Calu3 (cell line): Measurements from ENCODE around the gene BCAS1. TPM values are rescaled to one million over a fixed set of nuclear protein-coding genes. Genes with fewer than 3 reads are reported as not detected.

ENCODE experiments used
- BruUV-seq: library from RNA; stranded (reverse); fragments of 400-500 nt; replicated peaks from 2 replicates; lab custom pipeline; 2021; lab: Mats Ljungman, UMichigan
- CTCF ChIA-PET: fragments of 300-600 bp; sonication (Branson Sonifier 250); formaldehyde crosslinking; loops from one replicate; lab custom pipeline; 2022; ENCODE audit warnings: antibody characterized with exemption; lab: Charles Lee
- DNase-seq: peaks from one replicate; pipeline ENCODE4 v3.0.0; 2022
- H3K27ac Mint-ChIP-seq: one replicate; pipeline ENCODE4 v1.8.0; 2022; ENCODE audit warnings: mixed read lengths; ENCODE audit not compliant: unreplicated experiment
- H3K27me3 Mint-ChIP-seq: one replicate; pipeline ENCODE4 v1.8.0; 2022; ENCODE audit warnings: mixed read lengths; ENCODE audit not compliant: unreplicated experiment
- H3K36me3 Mint-ChIP-seq: one replicate; pipeline ENCODE4 v1.8.0; 2022; ENCODE audit warnings: mild to moderate bottlenecking, moderate library complexity, mixed read lengths; ENCODE audit not compliant: insufficient read depth, unreplicated experiment
- H3K4me1 Mint-ChIP-seq: one replicate; pipeline ENCODE4 v1.8.0; 2022; ENCODE audit warnings: mild to moderate bottlenecking, low read depth, mixed read lengths; ENCODE audit not compliant: unreplicated experiment
- H3K4me3 Mint-ChIP-seq: one replicate; pipeline ENCODE4 v1.8.0; 2022; ENCODE audit warnings: mild to moderate bottlenecking, low read depth, moderate library complexity, mixed read lengths; ENCODE audit not compliant: unreplicated experiment
- H3K9me3 Mint-ChIP-seq: one replicate; pipeline ENCODE4 v1.8.0; 2022; ENCODE audit warnings: low read depth, mixed read lengths; ENCODE audit not compliant: unreplicated experiment
- CTCF ChIP-seq: fragments of 200-600 bp; IDR thresholded peaks from one replicate; pipeline ENCODE4 v1.8.0; 2022; ENCODE audit warnings: antibody characterized with exemption; ENCODE audit not compliant: unreplicated experiment
- intact Hi-C: fragments of 100-400 bp; cut with micrococcal nuclease; formaldehyde crosslinking; loops from one replicate; pipeline ENCODE4 v1.10.0; 2022; ENCODE audit not compliant: unreplicated experiment
- total RNA-seq: library from RNA; stranded (reverse); gene quantifications from 2 replicates; pipeline ENCODE4 v1.2.3, GENCODE V29; 2022

BCAS1 gene
- total RNA-seq, 1 experiment from 2014 or later = 11.1 TPM

DNA sequence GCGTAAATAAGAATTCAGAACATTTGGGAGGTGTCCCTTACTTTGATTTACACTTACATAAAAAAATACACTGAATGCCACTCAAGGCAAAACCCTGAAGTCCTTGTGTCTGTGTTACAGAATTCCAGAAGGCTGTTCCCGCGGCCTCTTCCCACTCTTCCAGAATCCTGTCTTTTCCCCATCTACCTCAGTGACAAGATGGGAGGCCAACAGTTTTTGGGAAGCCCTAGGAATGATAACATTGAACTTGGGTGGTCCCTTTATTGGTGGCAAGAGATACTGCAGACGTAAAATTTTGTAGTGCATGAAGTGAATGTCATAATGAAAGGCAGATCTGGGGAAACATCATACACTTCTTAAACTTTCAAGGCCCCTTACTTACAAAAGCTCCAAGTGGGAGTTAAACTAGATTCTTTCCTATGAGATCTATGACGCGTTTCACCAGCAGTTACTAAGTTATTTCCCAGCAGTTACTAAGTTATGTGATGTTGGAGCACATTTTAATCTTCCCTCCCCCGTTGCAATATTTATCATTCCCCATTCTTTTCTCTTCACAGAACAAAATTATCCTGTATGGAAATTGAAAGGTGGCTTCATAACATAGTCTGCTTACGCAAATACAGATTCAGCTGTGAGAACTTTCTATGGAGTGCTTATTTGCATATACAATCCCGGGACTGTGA lies 79.5 kb downstream of the BCAS1 start:
- peaks cover 24% of the 10 kb centered on the region for H3K27me3 Mint-ChIP-seq
- DNase-seq = no peak
- H3K27ac Mint-ChIP-seq = no peak overlapping the region
- TF ChIP-seq CTCF = no peak
- H3K4me3 Mint-ChIP-seq = no peak overlapping the region
- CTCF ChIA-PET = no interaction called here
- H3K36me3 Mint-ChIP-seq = no peaks in the 10 kb centered on the region
- no peaks in the 10 kb centered on the region for H3K9me3 Mint-ChIP-seq
- no TSS peak for BruUV-seq
- intact Hi-C loops = no loop called here
- H3K4me1 Mint-ChIP-seq = no peaks in the 10 kb centered on the region

DNA sequence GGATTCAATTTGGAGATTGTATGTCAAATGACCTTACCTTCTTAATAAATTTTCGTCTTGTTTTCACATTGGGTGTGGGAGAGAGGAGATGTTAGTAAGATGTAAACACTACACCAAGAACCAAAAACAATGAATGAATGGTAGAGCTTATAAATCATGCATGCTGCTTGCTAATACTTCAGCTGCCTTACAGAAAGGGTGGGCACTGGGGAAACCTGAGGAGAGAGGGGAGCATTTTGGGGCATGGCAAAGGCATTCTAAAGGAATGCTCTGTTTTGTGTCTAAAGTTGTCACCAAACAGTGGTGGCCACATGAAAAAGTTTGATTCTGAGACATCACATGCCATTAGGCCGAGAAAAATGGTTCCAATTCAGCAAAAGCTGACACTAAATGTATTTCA lies 80.4 kb downstream of the BCAS1 start:
- H3K36me3 Mint-ChIP-seq = no peaks in the 10 kb centered on the region
- no peak overlapping the region for H3K4me3 Mint-ChIP-seq
- no TSS peak for BruUV-seq
- H3K9me3 Mint-ChIP-seq = no peaks in the 10 kb centered on the region
- DNase-seq = no peak
- H3K27ac Mint-ChIP-seq = no peak overlapping the region
- no peak for TF ChIP-seq CTCF
- peaks cover 24% of the 10 kb centered on the region for H3K27me3 Mint-ChIP-seq
- H3K4me1 Mint-ChIP-seq = no peaks in the 10 kb centered on the region
- intact Hi-C loops = no loop called here
- CTCF ChIA-PET = no interaction called here

DNA sequence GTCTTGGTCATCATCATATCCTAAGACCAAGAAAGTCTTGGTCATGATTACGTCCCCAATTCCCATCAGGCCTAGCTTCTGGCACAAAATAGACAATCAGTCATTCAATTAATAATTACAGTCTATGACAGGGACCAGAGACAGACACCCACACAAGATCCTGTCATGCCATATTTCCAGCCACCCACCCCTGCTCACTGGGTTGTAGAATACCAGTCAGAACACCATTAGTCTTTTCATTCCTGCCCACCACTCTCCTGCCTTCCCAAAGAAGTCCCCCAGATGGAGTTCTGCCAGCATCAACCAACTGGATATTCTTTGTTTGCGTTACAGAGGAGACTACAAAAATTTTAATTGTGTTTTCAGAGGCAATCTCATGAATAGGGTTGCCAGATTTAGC lies 81.0 kb downstream of the BCAS1 start:
- Mint-ChIP-seq H3K27me3 (peaks cover 24% of the 10 kb centered on the region), H3K4me3 (no peak overlapping the region), H3K27ac (no peak overlapping the region), H3K4me1 (no peaks in the 10 kb centered on the region), H3K36me3 (no peaks in the 10 kb centered on the region), H3K9me3 (no peaks in the 10 kb centered on the region)
- DNase-seq = no peak
- CTCF ChIA-PET = no interaction called here
- no peak for TF ChIP-seq CTCF
- BruUV-seq = no TSS peak
- intact Hi-C loops = no loop called here

GRCh38 chr20:53986037-53986650 lies 84.2 kb downstream of the BCAS1 start:
- no TSS peak for BruUV-seq
- H3K27ac Mint-ChIP-seq = no peak overlapping the region
- intact Hi-C loops = no loop called here
- DNase-seq = no peak
- no peak for TF ChIP-seq CTCF
- H3K9me3 Mint-ChIP-seq = no peaks in the 10 kb centered on the region
- CTCF ChIA-PET = no interaction called here
- no peaks in the 10 kb centered on the region for H3K36me3 Mint-ChIP-seq
- no peak overlapping the region for H3K4me3 Mint-ChIP-seq
- H3K4me1 Mint-ChIP-seq = no peaks in the 10 kb centered on the region
- peaks cover 18% of the 10 kb centered on the region for H3K27me3 Mint-ChIP-seq
